ENCODE results near the gene YJU2.
A peak's percentile ranks its signal among the peaks of the same experiment; 100 is the strongest.
"Not testable (repeated sequence)": the region's sequence is repeated elsewhere in the genome, so short reads cannot be mapped to it uniquely, and the experiment has no call there.

Gene YJU2

GRCh38 chr19:4233282-4233853 lies 13.5 kb upstream of the YJU2 start:
- Histone ChIP-seq H3K27me3 (ENCODE audit: insufficient read depth, low read length, poor library complexity) (peaks cover 9% of the 10 kb centered on the region), H3K9ac (ENCODE audit: low read depth, low read length) (no peak overlapping the region), H3K4me2 (ENCODE audit: insufficient read depth, low read length) (no peak overlapping the region), H2AFZ (ENCODE audit: low read depth, low read length) (no peak overlapping the region), H3K36me3 (ENCODE audit: insufficient read depth, low read length) (no peaks in the 10 kb centered on the region), H4K20me1 (ENCODE audit: insufficient read depth, low read length) (no peaks in the 10 kb centered on the region), H3K27ac (ENCODE audit: low read length) (no peak overlapping the region), H3K4me1 (ENCODE audit: insufficient read depth, low read length) (no peaks in the 10 kb centered on the region), H3K9me3 (ENCODE audit: insufficient read depth, low read length, severe bottlenecking) (no peaks in the 10 kb centered on the region), H3K79me2 (ENCODE audit: insufficient read depth, low read length) (no peaks in the 10 kb centered on the region), H3K4me3 (ENCODE audit: low read depth in 1 of 2, low read length in 2 of 2) (no peak overlapping the region)
- TF ChIP-seq CTCF (IDR thresholded peaks at IDR 0.05; ENCODE audit: borderline replicate concordance, extremely low read depth, low read length, poor library complexity, severe bottlenecking) (peak; percentile 89), EZH2 (IDR thresholded peaks at IDR 0.05; ENCODE audit: borderline replicate concordance, low read depth, low read length, severe bottlenecking) (no peak)
- peak; percentile 77 for ATAC-seq (ENCODE audit: insufficient read depth, low read depth)
- peak; percentile 68 for DNase-seq

GRCh38 chr19:4234142-4234861 lies 12.6 kb upstream of the YJU2 start:
- no peak overlapping the region for H3K27ac ChIP-seq (ENCODE audit: low read length)
- H4K20me1 ChIP-seq (ENCODE audit: insufficient read depth, low read length), result no peaks in the 10 kb centered on the region
- no peaks in the 10 kb centered on the region for H3K79me2 ChIP-seq (ENCODE audit: insufficient read depth, low read length)
- H3K4me2 ChIP-seq (ENCODE audit: insufficient read depth, low read length), result no peak overlapping the region
- H3K4me3 ChIP-seq (ENCODE audit: low read depth in 1 of 2, low read length in 2 of 2), result no peak overlapping the region
- no peak for ATAC-seq (ENCODE audit: insufficient read depth, low read depth)
- no peaks in the 10 kb centered on the region for H3K36me3 ChIP-seq (ENCODE audit: insufficient read depth, low read length)
- no peak overlapping the region for H2AFZ ChIP-seq (ENCODE audit: low read depth, low read length)
- no peaks in the 10 kb centered on the region for H3K9me3 ChIP-seq (ENCODE audit: insufficient read depth, low read length, severe bottlenecking)
- TF ChIP-seq CTCF (IDR thresholded peaks at IDR 0.05; ENCODE audit: borderline replicate concordance, extremely low read depth, low read length, poor library complexity, severe bottlenecking), result no peak
- TF ChIP-seq EZH2 (IDR thresholded peaks at IDR 0.05; ENCODE audit: borderline replicate concordance, low read depth, low read length, severe bottlenecking), result no peak
- no peak for DNase-seq
- no peaks in the 10 kb centered on the region for H3K4me1 ChIP-seq (ENCODE audit: insufficient read depth, low read length)
- no peaks in the 10 kb centered on the region for H3K27me3 ChIP-seq (ENCODE audit: insufficient read depth, low read length, poor library complexity)
- no peak overlapping the region for H3K9ac ChIP-seq (ENCODE audit: low read depth, low read length)

- TF ChIP-seq EZH2 (IDR thresholded peaks at IDR 0.05; ENCODE audit: borderline replicate concordance, low read depth, low read length, severe bottlenecking) (no peak), CTCF (IDR thresholded peaks at IDR 0.05; ENCODE audit: borderline replicate concordance, extremely low read depth, low read length, poor library complexity, severe bottlenecking) (no peak)
- no peak overlapping the region for H3K4me3 ChIP-seq (ENCODE audit: low read depth in 1 of 2, low read length in 2 of 2)
- DNase-seq (no peak), ATAC-seq (ENCODE audit: insufficient read depth, low read depth) (no peak)
- H3K27ac ChIP-seq (ENCODE audit: low read length), result no peak overlapping the region
- H3K36me3 ChIP-seq (ENCODE audit: insufficient read depth, low read length), result no peaks in the 10 kb centered on the region
- H3K79me2 ChIP-seq (ENCODE audit: insufficient read depth, low read length), result no peaks in the 10 kb centered on the region
- H4K20me1 ChIP-seq (ENCODE audit: insufficient read depth, low read length), result no peaks in the 10 kb centered on the region
- no peak overlapping the region for H3K9ac ChIP-seq (ENCODE audit: low read depth, low read length)
- no peaks in the 10 kb centered on the region for H3K4me1 ChIP-seq (ENCODE audit: insufficient read depth, low read length)
- no peaks in the 10 kb centered on the region for H3K9me3 ChIP-seq (ENCODE audit: insufficient read depth, low read length, severe bottlenecking)
- H2AFZ ChIP-seq (ENCODE audit: low read depth, low read length), result no peak overlapping the region
- H3K4me2 ChIP-seq (ENCODE audit: insufficient read depth, low read length), result no peak overlapping the region
- no peaks in the 10 kb centered on the region for H3K27me3 ChIP-seq (ENCODE audit: insufficient read depth, low read length, poor library complexity)
These were observed 12.0 kb upstream of the YJU2 start for GRCh38 chr19:4234862-4235201.

- not testable (repeated sequence) for H3K4me1 ChIP-seq (ENCODE audit: insufficient read depth, low read length); H3K79me2 ChIP-seq (ENCODE audit: insufficient read depth, low read length); H3K36me3 ChIP-seq (ENCODE audit: insufficient read depth, low read length); H3K27me3 ChIP-seq (ENCODE audit: insufficient read depth, low read length, poor library complexity); H3K4me3 ChIP-seq (ENCODE audit: low read depth in 1 of 2, low read length in 2 of 2); ATAC-seq (ENCODE audit: insufficient read depth, low read depth); H3K4me2 ChIP-seq (ENCODE audit: insufficient read depth, low read length); H2AFZ ChIP-seq (ENCODE audit: low read depth, low read length); H4K20me1 ChIP-seq (ENCODE audit: insufficient read depth, low read length); H3K9ac ChIP-seq (ENCODE audit: low read depth, low read length); H3K27ac ChIP-seq (ENCODE audit: low read length); H3K9me3 ChIP-seq (ENCODE audit: insufficient read depth, low read length, severe bottlenecking); DNase-seq
These were observed 9.4 kb upstream of the YJU2 start for GRCh38 chr19:4237510-4237909.
